SK-N-MC (cell line): ENCODE data around the gene TRAPPC12.

Experiments used
- EZH2 ChIP-seq: fragments of 200-600 bp; sonication (generic); IDR thresholded peaks from one replicate; pipeline ENCODE4 v1.6.1; 2017; ENCODE audit warnings: antibody characterized with exemption
- POLR2AphosphoS5 ChIP-seq: IDR thresholded peaks from 2 replicates; pipeline ENCODE4 v1.6.1; 2012; ENCODE audit warnings: mild to moderate bottlenecking, low read depth, low read length, borderline replicate concordance

- TF ChIP-seq EZH2 (no peak), POLR2AphosphoS5 (no peak)
Measured at GRCh38 chr2:3449936-3450335, 70.4 kb downstream of the TRAPPC12 start.
